ENCODE results near the gene NID2.
A peak's percentile ranks its signal among the peaks of the same experiment; 100 is the strongest.

- TF ChIP-seq CTCF (conservative IDR thresholded peaks at IDR 0.05; ENCODE audit: low read depth, low read length), result no peak
- no peak for TF ChIP-seq NFE2L2 (IDR thresholded peaks at IDR 0.05; ENCODE audit: low read depth, low read length)
- no peak for TF ChIP-seq POLR2A (IDR thresholded peaks at IDR 0.05; ENCODE audit: low read depth, low read length)
- no peak for TF ChIP-seq RCOR1 (IDR thresholded peaks at IDR 0.05; ENCODE audit: insufficient replicate concordance, low read length)
- peak; percentile 37; the same call in 1 of the 2 replicates for TF ChIP-seq BHLHE40 (IDR thresholded peaks at IDR 0.05; ENCODE audit: low read depth, low read length)
- TF ChIP-seq, protein P1, sequence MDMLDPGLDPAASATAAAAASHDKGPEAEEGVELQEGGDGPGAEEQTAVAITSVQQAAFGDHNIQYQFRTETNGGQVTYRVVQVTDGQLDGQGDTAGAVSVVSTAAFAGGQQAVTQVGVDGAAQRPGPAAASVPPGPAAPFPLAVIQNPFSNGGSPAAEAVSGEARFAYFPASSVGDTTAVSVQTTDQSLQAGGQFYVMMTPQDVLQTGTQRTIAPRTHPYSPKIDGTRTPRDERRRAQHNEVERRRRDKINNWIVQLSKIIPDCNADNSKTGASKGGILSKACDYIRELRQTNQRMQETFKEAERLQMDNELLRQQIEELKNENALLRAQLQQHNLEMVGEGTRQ (IDR thresholded peaks at IDR 0.05; ENCODE audit: low read depth, low read length), result no peak; the same call in 1 of the 2 replicates
- TF ChIP-seq ELK1 (IDR thresholded peaks at IDR 0.05; ENCODE audit: borderline replicate concordance, low read depth, low read length), result no peak
- TF ChIP-seq MAFK (IDR thresholded peaks at IDR 0.05; ENCODE audit: low read depth, low read length), result no peak
- TF ChIP-seq RAD21 (IDR thresholded peaks at IDR 0.05; ENCODE audit: low read length), result no peak
- TF ChIP-seq CHD1 (IDR thresholded peaks at IDR 0.05; ENCODE audit: low read depth, low read length), result no peak
- TF ChIP-seq RFX5 (IDR thresholded peaks at IDR 0.05; ENCODE audit: low read depth, low read length), result no peak
- no peak for TF ChIP-seq MAZ (IDR thresholded peaks at IDR 0.05; ENCODE audit: borderline replicate concordance, low read depth, low read length)
These were observed 43.5 kb downstream of the NID2 start for GRCh38 chr14:52025310-52025709.
